Stimulated activated naive CD4-positive, alpha-beta T cell (primary cell): Measurements from ENCODE around the gene USP15.
"Not testable (repeated sequence)": the region's sequence is repeated elsewhere in the genome, so short reads cannot be mapped to it uniquely, and the experiment has no call there.

Experiments used
- DNase-seq, 6 experiments: peaks; one replicate each; lab custom pipeline; 2025; lab: John Stamatoyannopoulos, UW

USP15 gene

DNA sequence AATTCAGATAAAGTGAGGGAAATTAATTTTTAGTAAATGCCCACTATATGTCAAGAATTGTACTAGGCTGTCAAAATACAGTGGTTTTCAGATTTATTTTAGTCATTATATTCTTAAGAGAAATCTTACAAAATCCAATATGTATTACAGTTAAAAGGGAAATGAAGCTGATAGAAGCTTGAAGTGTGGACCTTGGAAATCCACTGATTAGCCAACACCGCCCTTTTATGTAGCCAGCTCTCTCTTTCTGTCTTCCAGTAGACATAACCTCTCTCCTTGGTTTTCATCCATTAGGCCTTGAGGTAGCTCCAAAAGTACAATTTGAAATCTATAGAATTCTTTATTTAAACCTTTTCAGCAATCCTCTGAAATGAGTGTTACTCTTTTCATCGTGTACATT, 63.2 kb downstream of the USP15 start:
- DNase-seq, result no peak

DNA sequence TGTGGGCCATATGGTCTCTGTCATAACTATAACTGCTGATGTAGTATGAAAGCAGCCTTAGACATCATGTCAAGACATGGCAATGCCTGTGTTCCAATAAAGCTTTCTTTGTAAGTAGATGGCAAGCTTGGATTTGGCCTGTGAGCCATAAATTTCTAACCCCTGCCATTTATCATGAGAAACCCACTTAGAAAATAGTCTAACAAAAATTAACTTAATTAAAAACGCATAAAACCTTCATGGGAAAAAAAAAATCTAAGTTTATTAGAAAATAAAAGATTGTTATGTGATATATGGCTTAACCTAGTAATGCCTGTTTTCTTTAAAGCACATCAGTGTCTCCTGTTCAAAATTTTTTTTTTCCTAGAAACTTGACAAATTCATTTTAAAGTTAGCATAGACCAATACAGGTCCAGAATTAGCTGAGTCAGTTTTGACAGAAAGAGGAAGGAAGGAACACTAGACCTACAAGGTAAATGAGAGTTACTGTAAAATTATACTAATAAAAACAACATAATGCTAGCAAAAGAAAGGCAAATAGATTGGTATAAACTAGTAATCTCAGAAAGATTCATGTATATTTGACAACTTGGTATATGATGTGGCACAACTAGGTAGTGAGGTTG, 68.2 kb downstream of the USP15 start:
- no peak for DNase-seq

- DNase-seq, result no peak
Observed at GRCh38 chr12:62331306-62331705, 71.1 kb downstream of the USP15 start.

DNA sequence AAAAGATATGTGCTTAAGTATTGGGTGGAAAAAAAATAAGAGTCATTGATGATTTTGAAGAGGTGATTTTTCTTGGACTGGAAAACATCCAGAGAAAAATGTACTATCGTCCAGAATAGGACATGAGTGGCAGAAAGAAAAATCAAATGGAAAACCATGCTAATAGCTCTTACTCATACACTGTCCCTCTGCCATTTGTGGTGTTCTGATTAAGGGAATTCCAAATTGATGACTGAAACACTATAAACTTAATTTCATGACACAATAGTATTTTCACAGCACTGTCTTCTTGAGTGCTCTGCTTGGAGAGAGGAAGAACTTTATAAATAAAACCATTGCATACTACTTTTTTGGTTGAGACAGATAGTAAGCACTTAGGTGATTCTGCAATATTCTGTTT, 72.4 kb downstream of the USP15 start:
- no peak for DNase-seq

DNA sequence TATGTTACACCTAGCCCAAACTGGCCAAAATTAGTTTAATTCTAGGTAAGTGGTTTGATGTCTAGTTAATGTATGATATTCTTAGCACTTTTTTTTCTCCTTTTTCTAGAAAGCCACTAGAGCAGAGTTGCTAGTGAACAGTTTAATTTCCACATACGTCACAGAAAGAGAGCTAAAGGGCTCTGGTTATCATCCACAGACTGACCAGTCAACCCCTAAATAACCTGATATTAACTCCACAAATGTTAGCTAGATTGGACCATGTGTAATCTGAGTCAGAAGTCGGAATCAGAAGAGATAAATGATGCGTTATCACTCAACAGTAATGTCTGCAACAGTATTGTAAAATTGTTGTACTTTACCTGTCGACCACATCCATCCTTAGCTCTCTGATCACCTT, 74.9 kb downstream of the USP15 start:
- DNase-seq, result no peak

- DNase-seq, result no peak
Observed at GRCh38 chr12:62335796-62336195, 75.6 kb downstream of the USP15 start.

DNA sequence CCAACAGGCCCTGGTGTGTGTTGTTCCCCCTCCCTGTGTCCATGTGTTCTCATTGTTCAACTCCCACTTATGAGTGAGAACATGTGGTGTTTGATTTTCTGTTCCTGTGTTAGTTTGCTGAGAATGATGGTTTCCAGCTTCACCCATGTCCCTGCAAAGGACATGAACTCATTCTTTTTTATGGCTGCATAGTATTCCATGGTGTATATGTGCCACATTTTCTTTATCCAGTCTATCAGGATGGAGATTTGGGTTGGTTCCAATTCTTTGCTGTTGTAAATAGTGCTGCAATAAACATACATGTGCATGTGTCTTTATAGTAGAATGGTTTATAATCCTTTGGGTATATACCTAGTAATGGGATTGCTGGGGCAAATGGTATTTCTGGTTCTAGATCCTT, 77.4 kb downstream of the USP15 start:
- DNase-seq, result not testable (repeated sequence)

- DNase-seq, result not testable (repeated sequence)
Observed at GRCh38 chr12:62342614-62343303, 82.6 kb downstream of the USP15 start.

GRCh38 chr12:62343304-62344120, 83.3 kb downstream of the USP15 start:
- DNase-seq, result not testable (repeated sequence)

DNA sequence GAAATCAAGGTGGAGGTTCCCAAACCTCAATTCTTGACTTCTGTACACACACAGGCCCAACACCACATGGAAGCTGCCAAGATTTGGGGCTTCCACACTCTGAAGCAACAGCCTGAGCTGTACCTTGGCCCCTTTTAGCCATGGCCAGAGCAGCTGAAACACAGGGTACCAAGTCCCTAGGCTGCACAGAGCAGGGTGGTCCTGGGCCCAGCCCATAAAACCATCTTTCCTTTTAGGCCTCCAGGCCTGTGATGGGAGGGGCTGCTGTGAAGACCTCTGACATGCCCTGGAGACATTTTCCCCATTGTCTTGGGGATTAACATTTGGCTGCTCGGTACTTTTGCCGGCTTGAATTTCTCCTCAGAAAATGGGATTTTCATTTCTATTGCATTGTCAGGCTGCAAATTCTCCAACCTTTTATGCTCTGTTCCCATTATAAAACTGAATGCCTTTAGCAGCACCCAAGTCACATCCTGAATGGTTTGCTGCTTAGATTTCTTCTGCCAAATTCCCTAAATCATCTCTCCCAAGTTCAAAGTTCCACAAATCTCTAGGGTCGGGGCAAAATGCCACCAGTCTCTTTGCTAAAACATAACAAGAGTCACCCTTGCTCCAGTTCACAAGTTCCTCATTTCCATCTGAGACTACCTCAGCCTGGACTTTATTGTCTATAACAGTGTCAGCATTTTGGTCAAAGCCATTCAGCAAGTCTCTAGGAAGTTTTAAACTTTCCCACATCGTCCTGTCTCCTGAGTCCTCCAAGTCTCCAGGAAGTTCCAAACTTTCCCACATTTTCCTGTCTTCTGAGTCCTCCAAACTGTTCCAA, 84.7 kb downstream of the USP15 start:
- not testable (repeated sequence) for DNase-seq

- DNase-seq, result no peak
Observed at GRCh38 chr12:62345667-62346066, 85.5 kb downstream of the USP15 start.

GRCh38 chr12:62346817-62347216, 86.6 kb downstream of the USP15 start:
- no peak for DNase-seq

GRCh38 chr12:62347922-62348650, 87.9 kb downstream of the USP15 start:
- DNase-seq, result no peak

- DNase-seq, result no peak
Observed at GRCh38 chr12:62350554-62350953, 90.3 kb downstream of the USP15 start.

DNA sequence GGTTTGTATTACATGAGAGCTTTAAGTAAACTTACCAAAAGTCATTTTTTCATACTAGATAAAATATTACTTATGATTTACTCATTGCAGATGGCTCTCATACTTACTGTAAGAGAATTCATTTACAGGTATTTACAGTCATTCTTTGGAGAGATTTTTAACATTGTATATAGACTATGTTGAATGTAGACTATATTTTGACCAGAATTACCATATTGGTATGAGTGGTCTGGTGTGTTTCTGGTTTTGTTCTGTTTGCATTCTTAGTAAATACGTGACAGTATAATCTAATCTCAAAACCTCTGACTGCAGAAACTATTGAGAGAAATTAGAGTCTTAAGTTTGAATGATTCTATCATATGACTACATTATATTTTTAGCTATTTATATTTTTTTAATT, 91.1 kb downstream of the USP15 start:
- DNase-seq, result no peak

DNA sequence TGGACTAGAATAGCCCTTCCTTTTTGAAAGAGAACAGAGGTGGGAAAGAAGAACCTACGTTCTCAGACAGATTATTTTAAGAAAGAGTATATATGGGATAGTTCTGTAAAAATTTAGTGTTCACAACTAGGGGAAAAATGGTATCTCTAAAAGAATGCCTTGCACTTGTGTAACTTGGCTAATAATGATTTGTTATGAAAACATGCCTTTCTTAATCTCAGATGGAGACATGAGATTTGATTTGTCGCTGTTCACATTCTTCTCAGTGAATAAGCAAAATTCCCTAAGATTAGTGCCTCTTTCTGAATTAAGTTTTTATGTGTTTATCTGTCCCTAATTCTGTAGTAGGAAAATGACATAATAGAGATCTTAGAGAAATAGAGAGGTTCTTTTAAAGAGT, 100.8 kb downstream of the USP15 start:
- no peak for DNase-seq

DNA sequence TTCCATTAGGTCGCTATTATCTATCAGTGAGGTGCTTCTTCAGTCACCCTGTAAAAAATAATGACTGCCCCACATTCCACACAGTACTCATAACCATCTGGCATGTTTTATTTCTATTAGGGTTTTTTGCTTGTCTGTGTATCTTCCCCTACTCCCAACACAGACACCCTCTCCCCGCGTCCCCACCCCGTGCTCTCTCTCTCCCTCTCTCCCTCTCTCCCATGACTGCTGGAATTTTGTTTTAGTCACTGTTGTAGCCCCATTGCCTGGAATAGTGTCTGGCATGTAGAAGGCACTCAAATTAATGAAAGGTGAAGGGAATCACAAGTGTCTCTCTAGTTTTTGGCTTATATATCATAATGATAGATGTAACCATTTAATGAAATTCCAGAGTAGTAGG, 103.3 kb downstream of the USP15 start:
- no peak for DNase-seq

- not testable (repeated sequence) for DNase-seq
Observed at GRCh38 chr12:62364697-62365096, 104.5 kb downstream of the USP15 start.

DNA sequence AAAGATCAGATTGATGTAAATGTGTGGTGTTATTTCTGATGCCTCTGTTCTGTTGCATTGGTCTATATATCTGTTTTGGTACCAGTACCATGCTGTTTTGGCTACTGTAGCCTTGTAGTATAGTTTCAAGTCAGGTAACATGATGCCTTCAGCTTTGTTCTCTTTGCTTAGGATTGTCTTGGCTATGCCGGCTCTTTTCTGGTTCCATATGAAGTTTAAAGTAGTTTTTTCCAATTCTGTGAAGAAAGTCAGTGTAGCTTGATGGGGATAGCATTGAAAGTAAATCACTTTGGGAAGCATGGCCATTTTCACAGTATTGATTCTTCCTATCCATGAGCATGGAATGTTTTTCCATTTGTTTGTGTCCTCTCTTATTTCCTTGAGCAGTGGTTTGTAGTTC, 105.6 kb downstream of the USP15 start:
- not testable (repeated sequence) for DNase-seq

- DNase-seq, result not testable (repeated sequence)
Observed at GRCh38 chr12:62368430-62369223, 108.4 kb downstream of the USP15 start.

GRCh38 chr12:62370189-62370588, 110.0 kb downstream of the USP15 start:
- DNase-seq, result no peak
